GM18873 (cell line): Measurements from ENCODE around the gene SEMA5B.

Experiments used
- ATAC-seq: cut with Tn5 transposase; IDR thresholded peaks from one replicate; pipeline ENCODE4 v1.9.1; 2021; ENCODE audit warnings: mild to moderate bottlenecking, moderate library complexity, moderate number of reproducible peaks; ENCODE audit not compliant: unreplicated experiment, low FRiP score

Gene SEMA5B

DNA sequence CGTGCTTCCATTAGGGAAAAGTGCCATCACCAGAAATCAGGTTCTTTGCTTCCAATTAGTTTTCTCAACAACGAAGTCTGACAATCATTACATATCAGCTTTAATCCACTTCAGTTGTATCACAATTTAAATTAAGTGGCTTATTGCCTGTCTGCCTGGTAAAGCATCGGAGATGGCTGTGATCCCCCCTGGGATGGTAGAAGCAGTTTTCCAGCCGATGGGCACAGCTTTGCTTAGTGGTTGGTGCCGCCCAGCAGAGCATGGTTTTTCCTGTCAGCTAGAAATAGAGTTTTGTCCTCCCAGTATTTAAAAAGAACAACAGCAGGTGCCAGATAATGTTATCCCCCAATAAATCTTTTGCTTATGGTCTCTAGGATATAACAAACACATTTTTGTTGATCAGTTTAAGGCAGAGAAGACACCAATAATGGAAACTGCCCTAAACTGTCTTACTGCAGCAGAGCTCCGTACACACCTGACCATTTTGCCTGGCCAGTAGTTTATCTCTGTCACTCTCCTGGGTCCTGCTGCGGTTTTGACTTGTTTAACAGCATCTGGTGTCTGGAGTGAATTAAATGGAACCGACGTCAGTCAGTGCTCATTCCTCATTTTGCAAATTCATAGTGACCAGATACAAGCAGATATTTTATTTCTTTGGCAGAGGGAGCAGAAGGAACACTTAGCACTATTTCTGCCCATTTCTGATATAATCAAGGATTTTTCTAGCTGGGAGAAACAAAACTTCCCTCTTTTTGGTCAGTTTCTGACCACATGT lies 153.6 kb downstream of the SEMA5B start:
- ATAC-seq, result no peak

DNA sequence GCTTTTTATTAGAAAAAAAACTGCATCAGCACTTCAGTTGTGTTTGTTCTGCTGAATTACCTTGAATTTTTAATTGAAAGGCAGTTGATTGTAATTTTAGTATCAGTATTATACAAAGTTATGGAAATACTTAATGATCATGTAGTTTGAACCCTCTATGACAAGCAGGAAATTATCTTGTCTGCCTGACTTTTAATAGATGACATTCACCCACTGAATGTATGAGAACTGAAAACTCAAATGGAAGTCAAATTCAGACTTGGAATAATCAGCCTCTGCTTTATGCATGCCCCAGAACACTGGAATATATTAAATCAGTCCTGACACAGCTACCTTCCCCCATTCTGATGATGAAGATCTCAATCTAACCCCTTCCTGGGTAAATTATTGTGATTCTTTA lies 159.2 kb downstream of the SEMA5B start:
- no peak for ATAC-seq

DNA sequence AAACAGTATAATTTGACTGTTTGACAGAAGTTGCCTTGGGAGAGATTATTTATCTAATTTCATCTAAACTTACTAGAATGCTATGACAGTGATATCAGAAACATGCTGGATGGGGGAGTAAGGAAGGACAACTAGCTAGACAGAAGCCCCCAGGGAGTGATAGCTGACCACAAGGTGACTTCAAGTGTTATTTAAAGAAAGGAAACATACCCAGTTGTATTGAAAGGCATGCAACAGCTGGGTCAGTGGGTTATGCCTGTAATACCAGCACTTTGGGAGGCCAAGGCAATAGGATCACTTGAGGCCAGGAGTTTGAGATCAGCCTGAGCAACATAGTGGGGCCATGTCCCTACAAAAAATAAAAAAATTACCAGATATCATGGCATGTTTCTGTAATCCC lies 163.1 kb downstream of the SEMA5B start:
- ATAC-seq, result no peak

DNA sequence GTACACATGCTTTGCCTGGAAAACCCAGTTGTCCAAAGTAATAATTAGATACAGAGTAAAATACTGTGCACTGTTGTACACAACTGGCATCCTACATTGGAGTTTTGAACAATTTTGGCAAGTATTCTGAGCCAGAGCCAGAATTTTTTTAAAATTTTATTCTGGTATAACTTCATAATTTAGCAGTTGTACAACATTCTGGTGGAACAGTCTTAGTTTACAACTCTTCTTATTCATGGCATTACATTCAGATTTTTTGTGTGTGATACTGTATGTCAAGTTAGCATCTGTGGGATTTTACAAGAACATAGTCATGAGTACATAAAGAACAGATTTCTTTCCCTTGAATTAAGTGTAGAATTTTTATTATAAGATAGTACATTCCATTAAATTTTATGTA lies 165.2 kb downstream of the SEMA5B start:
- no peak for ATAC-seq
